Stimulated activated CD8-positive, alpha-beta memory T cell treated with anti-CD3 and anti-CD28 coated beads, Interleukin-4, amount 100 ng/mL, for 1 hour (primary cell): ENCODE measurements around the gene PLPPR4.
"Not testable (repeated sequence)": the region's sequence is repeated elsewhere in the genome, so short reads cannot be mapped to it uniquely, and the experiment has no call there.

Experiments
- DNase-seq, 2 donors: peaks; one replicate each; pipeline ENCODE4 v3.0.0-alpha.2; 2020; ENCODE audit warnings: low read depth in 2 of 2, low spot score in 1 of 2

Gene PLPPR4

GRCh38 chr1:99266726-99267125 lies 2.4 kb downstream of the PLPPR4 start:
- no peak for DNase-seq

- DNase-seq: no peak
Measured at GRCh38 chr1:99268021-99268420, 3.7 kb downstream of the PLPPR4 start.

DNA sequence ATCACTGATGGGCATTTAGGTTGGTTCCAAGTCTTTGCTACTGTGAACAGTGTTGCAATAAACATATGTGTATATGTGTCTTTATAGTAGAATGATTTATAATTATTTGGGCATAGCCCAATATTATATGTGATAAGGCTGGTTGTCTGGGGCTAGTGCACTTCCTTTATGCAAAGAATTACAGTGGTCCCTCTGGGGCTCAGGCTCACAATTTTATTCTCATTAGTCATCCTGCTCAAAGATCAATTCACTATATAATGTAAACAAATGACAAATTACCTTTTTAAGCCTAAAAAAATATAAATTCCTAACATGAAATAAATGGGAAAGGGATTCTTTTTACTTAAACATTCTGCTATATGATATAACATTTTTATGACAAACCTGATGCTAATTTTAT lies 5.0 kb downstream of the PLPPR4 start:
- no peak for DNase-seq

- DNase-seq: no peak
Measured at GRCh38 chr1:99270646-99271045, 6.4 kb downstream of the PLPPR4 start.

DNA sequence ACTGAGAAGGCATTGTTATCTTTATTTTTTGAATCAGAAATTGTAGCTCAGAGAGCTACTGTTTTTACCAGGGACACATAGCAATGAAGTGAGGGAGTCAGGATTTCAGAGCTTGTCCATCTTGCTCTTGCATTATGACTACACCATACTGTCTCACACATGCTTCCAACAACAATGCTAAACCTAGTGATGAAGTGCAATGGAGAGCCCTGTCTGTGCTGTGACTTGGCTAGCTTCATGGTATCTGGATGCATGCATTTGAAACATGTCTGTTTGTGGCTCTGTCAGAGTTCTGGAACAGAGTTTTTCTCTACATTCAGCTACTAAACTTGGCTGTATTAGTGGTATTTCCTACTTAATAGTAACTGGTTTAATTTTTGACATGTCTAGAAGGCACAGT lies 7.0 kb downstream of the PLPPR4 start:
- no peak for DNase-seq

GRCh38 chr1:99277066-99277465 lies 12.8 kb downstream of the PLPPR4 start:
- no peak for DNase-seq

- DNase-seq: no peak
Measured at GRCh38 chr1:99279525-99279924, 15.2 kb downstream of the PLPPR4 start.

DNA sequence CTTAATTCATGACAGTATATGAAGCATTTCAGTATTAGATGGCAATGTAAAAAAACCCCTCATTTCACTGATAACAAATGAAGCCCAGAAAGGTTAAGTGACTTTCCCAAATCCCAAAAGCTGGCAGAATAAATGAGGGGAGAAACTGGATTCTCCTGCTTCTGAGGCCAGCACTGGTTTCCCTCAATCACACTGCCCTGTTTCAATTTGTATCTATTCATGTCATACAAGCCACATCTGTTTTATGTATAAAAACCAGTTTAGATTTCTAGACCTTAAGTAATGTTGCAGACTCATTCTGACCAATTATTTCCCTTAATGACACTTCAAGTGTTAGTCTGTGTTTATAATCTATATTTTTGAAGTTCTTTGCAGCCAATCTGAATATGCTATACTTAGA lies 16.8 kb downstream of the PLPPR4 start:
- no peak for DNase-seq

GRCh38 chr1:99282536-99282935 lies 18.2 kb downstream of the PLPPR4 start:
- DNase-seq: no peak

- DNase-seq: not testable (repeated sequence)
Measured at GRCh38 chr1:99283521-99283920, 19.2 kb downstream of the PLPPR4 start.

GRCh38 chr1:99292886-99293285 lies 28.6 kb downstream of the PLPPR4 start:
- no peak for DNase-seq

- no peak for DNase-seq
Measured at GRCh38 chr1:99297923-99298322, 33.6 kb downstream of the PLPPR4 start.

- DNase-seq: no peak
Measured at GRCh38 chr1:99304725-99305282, 40.5 kb downstream of the PLPPR4 start.

DNA sequence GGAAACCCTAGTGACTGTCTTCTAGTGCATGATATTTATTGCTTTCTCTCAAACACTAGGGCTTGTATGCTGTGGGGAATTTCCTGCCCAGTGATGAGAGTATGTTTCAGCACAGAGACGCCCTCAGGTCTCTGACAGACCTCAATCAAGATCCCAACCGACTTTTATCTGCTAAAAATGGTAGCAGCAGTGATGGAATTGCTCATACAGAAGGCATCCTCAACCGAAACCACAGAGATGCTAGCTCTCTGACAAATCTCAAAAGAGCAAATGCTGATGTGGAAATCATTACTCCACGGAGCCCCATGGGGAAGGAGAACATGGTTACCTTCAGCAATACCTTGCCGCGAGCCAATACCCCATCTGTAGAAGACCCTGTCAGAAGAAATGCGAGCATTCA lies 41.3 kb downstream of the PLPPR4 start:
- DNase-seq: no peak

DNA sequence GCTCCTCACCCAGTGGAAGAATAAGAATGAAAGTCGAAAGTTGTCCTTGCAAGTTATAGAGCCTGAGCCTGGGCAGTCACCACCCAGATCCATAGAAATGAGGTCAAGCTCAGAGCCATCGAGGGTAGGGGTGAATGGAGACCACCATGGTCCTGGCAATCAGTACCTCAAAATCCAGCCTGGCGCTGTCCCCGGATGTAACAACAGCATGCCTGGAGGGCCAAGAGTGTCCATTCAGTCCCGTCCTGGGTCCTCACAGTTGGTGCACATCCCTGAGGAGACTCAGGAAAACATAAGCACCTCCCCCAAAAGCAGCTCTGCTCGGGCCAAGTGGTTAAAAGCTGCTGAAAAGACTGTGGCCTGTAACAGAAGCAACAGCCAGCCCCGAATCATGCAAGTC lies 41.8 kb downstream of the PLPPR4 start:
- DNase-seq: no peak

GRCh38 chr1:99306644-99307043 lies 42.4 kb downstream of the PLPPR4 start:
- no peak for DNase-seq

DNA sequence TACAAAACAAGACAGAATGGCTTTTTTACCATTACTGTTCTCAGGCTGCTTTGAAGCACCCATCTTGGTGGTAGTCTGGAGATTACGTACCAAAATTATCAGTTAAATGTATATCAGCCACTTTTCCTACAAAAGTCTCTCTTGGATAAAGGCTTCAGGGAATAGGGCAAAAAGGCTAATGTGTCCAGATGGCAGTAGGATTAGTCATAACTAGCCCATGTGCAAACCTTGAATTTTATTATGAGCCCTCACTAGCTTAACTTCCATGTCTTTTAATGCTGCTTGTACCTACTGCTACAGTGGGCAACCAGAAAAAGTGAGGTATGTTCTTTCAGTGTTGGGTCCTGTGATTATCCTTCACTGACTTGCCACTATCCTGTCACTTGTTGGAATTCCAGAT lies 51.0 kb downstream of the PLPPR4 start:
- DNase-seq: no peak

DNA sequence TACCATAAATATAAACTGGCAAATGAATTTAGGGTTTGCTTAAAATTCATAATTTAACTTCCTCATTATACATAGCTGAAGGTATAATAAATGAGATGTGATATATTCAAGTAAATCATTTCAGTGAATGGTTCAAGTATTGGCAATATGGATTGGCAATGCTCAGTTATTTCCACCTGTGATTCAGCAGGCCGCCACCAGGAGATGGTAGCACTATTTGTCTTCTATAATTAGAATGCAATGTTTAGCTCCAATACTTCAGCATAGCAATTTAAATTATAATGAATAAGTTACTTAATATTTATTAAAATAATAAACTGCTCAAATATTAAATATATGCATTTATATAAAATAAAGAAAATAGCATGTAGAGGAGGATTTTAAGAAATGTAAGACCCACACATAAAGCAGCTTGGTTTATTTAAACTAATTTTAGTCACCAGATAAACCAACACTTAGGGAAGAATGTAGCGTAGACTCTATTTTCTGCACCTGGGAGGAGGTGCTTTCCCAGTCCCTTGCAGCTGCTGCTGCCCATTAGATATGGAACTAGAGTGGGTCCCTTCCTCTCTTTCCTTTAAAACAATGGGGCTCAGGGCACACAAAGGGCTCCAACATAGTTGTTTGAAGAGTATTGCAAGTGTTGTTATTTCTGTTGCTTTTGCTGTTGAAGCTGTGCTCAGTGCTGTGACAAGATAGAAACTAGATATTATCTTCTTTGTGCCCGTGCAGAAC lies 62.1 kb downstream of the PLPPR4 start:
- no peak for DNase-seq

GRCh38 chr1:99327357-99327756 lies 63.1 kb downstream of the PLPPR4 start:
- DNase-seq: no peak

DNA sequence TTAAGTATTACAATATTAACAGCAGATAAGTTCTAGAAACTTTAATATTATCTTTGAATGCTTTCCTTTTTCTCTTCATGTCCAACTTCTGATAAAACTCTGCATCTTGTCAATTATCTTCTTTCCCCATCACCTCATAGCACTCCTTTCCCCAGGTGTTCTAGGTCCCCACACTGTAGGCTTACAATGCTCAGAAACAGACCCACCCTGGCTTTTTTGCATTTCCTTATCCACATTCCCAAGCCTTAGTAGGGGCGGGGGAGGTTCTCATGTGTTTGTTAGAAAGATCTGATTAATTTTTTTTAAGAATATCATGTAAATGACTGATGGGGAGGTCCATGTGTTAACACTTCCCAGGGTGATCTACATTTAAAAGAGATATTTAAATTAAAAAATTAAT lies 63.9 kb downstream of the PLPPR4 start:
- no peak for DNase-seq

DNA sequence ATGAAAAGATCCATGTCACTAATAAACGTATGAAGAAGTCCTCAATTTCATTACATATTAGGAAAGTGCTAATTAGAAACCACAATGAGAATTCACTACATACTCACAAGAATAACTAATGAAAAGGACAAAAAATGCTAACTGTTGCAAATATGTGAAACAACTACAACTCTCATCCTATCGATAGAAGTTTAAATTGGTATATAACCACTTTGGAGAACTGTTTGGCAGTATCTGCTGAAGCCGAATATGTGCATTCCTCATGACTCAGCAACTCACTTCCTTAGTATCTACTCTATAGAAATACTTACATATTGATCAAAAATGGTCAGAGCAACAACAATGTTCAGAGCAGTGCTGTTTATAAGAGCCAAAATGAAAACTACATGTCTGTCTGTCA lies 66.8 kb downstream of the PLPPR4 start:
- DNase-seq: no peak

GRCh38 chr1:99331636-99332035 lies 67.3 kb downstream of the PLPPR4 start:
- DNase-seq: no peak

- DNase-seq: no peak
Measured at GRCh38 chr1:99332561-99332960, 68.3 kb downstream of the PLPPR4 start.
